HCT116 (cell line): Measurements from ENCODE around the gene ARSI. TPM values are rescaled to one million over a fixed set of nuclear protein-coding genes. Genes with fewer than 3 reads are reported as not detected.

Source experiments
- ATAC-seq: fragments of 200-7000 bp; cut with Tn5 transposase; 2 replicates; pipeline ENCODE4 v1.9.1; 2020; ENCODE audit warnings: mild to moderate bottlenecking, moderate library complexity
- BruUV-seq: library from RNA; stranded (reverse); fragments of 400-500 nt; replicated peaks from 2 replicates; lab custom pipeline; 2021; lab: Mats Ljungman, UMichigan
- CTCF ChIA-PET: fragments of 300-600 bp; sonication (Branson Sonifier 250); formaldehyde crosslinking; loops from one replicate; lab custom pipeline; 2021; ENCODE audit warnings: antibody characterized with exemption; lab: Charles Lee
- POLR2A ChIA-PET: fragments of 300-600, 350-600 bp; sonication (Branson Sonifier 250); formaldehyde crosslinking; loops from one replicate; lab custom pipeline; 2021; ENCODE audit warnings: antibody characterized with exemption; lab: Charles Lee
- RAD21 ChIA-PET, 2 experiments: fragments of 300-600 bp; sonication (Branson Sonifier 250); formaldehyde crosslinking; loops; one replicate each; lab custom pipeline; 2023; ENCODE audit warnings: low total read pairs in 2 of 2; ENCODE audit not compliant: uncharacterized antibody in 2 of 2, unreplicated experiment in 2 of 2, low non-redundant PET in 1 of 2; lab: Charles Lee
- DNase-seq: peaks from one replicate; pipeline ENCODE4 v3.0.0-alpha.2; 2010; ENCODE audit warnings: low read depth, low spot score
- H2AFZ ChIP-seq: fragments of 200-600 bp; shearing (Covaris generic), sonication (generic); 2 replicates; pipeline ENCODE4 v1.6.1; 2017; ENCODE audit warnings: low read depth, mixed run types, mixed read lengths, antibody characterized with exemption, low read length; ENCODE audit not compliant: poor library complexity, severe bottlenecking
- H3K27ac ChIP-seq: 2 replicates; pipeline ENCODE4 v1.5.1; 2012; ENCODE audit warnings: low read depth, low read length
- H3K27me3 ChIP-seq: fragments of 200-600 bp; sonication (generic); 2 replicates; pipeline ENCODE4 v1.6.1; 2016; ENCODE audit warnings: mixed run types, low read length, mixed read lengths; ENCODE audit not compliant: insufficient read depth
- H3K36me3 ChIP-seq, 2 experiments: fragments of 200-500 bp in 1 of 2; fragments of 200-600 bp in 1 of 2; sonication (Bioruptor generic) in 1 of 2; sonication (generic) in 1 of 2; 2 replicates each; pipeline versions ENCODE4 v1.5.1 to v1.6.1; 2014 to 2016; ENCODE audit warnings: low read length in 2 of 2, inconsistent platforms in 1 of 2, mixed read lengths in 1 of 2, mixed run types in 1 of 2; ENCODE audit not compliant: insufficient read depth in 2 of 2, control insufficient read depth in 1 of 2
- H3K4me1 ChIP-seq, 2 experiments: fragments of 200-600 bp in 1 of 2; sonication (generic) in 1 of 2; 2 replicates each; pipeline versions ENCODE4 v1.5.1 to v1.6.1; 2012 to 2017; ENCODE audit warnings: low read length in 2 of 2, inconsistent platforms in 1 of 2, mild to moderate bottlenecking in 1 of 2, mixed read lengths in 1 of 2, mixed run types in 1 of 2, moderate library complexity in 1 of 2; ENCODE audit not compliant: insufficient read depth in 2 of 2, control insufficient read depth in 1 of 2
- H3K4me2 ChIP-seq: fragments of 200-600 bp; sonication (generic); 2 replicates; pipeline ENCODE4 v1.6.1; 2017; ENCODE audit warnings: mixed run types, low read length, mixed read lengths
- H3K4me3 ChIP-seq, 2 experiments: fragments of 200-600 bp in 1 of 2; sonication (generic) in 1 of 2; replicated peaks in 1 of 2; 2 replicates each; pipeline ENCODE4 v1.5.1; 2011 to 2016; ENCODE audit warnings: low read length in 2 of 2, control low read depth in 1 of 2, low read depth in 1 of 2, mild to moderate bottlenecking in 1 of 2, mixed read lengths in 1 of 2, mixed run types in 1 of 2
- H3K79me2 ChIP-seq: fragments of 200-600 bp; sonication (generic); 2 replicates; pipeline ENCODE4 v1.6.1; 2017; ENCODE audit warnings: mild to moderate bottlenecking, mixed run types, low read length, moderate library complexity, mixed read lengths; ENCODE audit not compliant: insufficient read depth
- H3K9ac ChIP-seq: fragments of 200-600 bp; sonication (generic); 2 replicates; pipeline ENCODE4 v1.6.1; 2016; ENCODE audit warnings: low read length, mixed read lengths
- H3K9me2 ChIP-seq: fragments of 200-600 bp; sonication (generic), shearing (Covaris generic); 2 replicates; pipeline ENCODE4 v1.6.1; 2017; ENCODE audit warnings: mixed run types, mild to moderate bottlenecking, moderate library complexity; ENCODE audit not compliant: insufficient read depth
- H3K9me3 ChIP-seq, 2 experiments: fragments of 200-500 bp in 1 of 2; fragments of 200-600 bp in 1 of 2; sonication (Bioruptor generic) in 1 of 2; sonication (generic) in 1 of 2; 2 replicates each; pipeline ENCODE4 v1.6.1; 2014 to 2017; ENCODE audit warnings: low read length in 2 of 2, mixed read lengths in 2 of 2, inconsistent platforms in 1 of 2, low read depth in 1 of 2, mild to moderate bottlenecking in 1 of 2, mixed run types in 1 of 2, moderate library complexity in 1 of 2; ENCODE audit not compliant: control insufficient read depth in 1 of 2, insufficient read depth in 1 of 2
- H4K20me1 ChIP-seq: fragments of 200-600 bp; sonication (generic), shearing (Covaris generic); 2 replicates; pipeline ENCODE4 v1.6.1; 2017; ENCODE audit warnings: mixed run types, mild to moderate bottlenecking, moderate library complexity; ENCODE audit not compliant: insufficient read depth
- CTCF ChIP-seq, 3 experiments: fragments of 200-600 bp in 1 of 3; sonication (generic) in 1 of 3; IDR thresholded peaks in 2 of 3; conservative IDR thresholded peaks in 1 of 3; 2 replicates each; pipeline ENCODE4 v1.5.1; 2012 to 2017; ENCODE audit warnings: low read depth in 2 of 3, low read length in 2 of 3, antibody characterized with exemption in 1 of 3, borderline replicate concordance in 1 of 3, control low read depth in 1 of 3, mild to moderate bottlenecking in 1 of 3, mixed read lengths in 1 of 3, mixed run types in 1 of 3, moderate library complexity in 1 of 3; ENCODE audit not compliant: insufficient read depth in 1 of 3
- EZH2 ChIP-seq: fragments of 200-600 bp; sonication (generic); IDR thresholded peaks from 2 replicates; pipeline ENCODE4 v1.6.1; 2017; ENCODE audit warnings: antibody characterized with exemption, mixed run types
- FOSL1 ChIP-seq: IDR thresholded peaks from 2 replicates; pipeline ENCODE4 v1.6.1; 2012; ENCODE audit warnings: low read depth
- JUND ChIP-seq: IDR thresholded peaks from 2 replicates; pipeline ENCODE4 v1.6.1; 2012
- POLR2AphosphoS5 ChIP-seq: IDR thresholded peaks from 2 replicates; pipeline ENCODE4 v1.6.1; 2011; ENCODE audit warnings: mild to moderate bottlenecking, low read depth, low read length, moderate library complexity
- SP1 ChIP-seq: IDR thresholded peaks from 2 replicates; pipeline ENCODE4 v1.6.1; 2012; ENCODE audit warnings: low read depth
- SRF ChIP-seq: IDR thresholded peaks from 2 replicates; pipeline ENCODE4 v1.6.1; 2012; ENCODE audit warnings: low read depth
- TCF7L2 ChIP-seq: IDR thresholded peaks from 2 replicates; pipeline ENCODE4 v1.7.0; 2011; ENCODE audit warnings: borderline replicate concordance, inconsistent platforms; ENCODE audit not compliant: insufficient read depth, insufficient read length; ENCODE audit errors: extremely low read depth
- ZFX ChIP-seq: fragments of 450-650 bp; IDR thresholded peaks from 2 replicates; pipeline ENCODE4 v1.6.1; 2017
- ZNF274 ChIP-seq: fragments of 200-500 bp; sonication (Bioruptor generic); IDR thresholded peaks from 2 replicates; pipeline ENCODE4 v1.6.1; 2014; ENCODE audit warnings: mild to moderate bottlenecking, low read depth, low read length, inconsistent platforms
- intact Hi-C: fragments of 100-400 bp; cut with micrococcal nuclease; formaldehyde crosslinking; loops from 2 replicates; pipeline ENCODE4 v1.10.0; 2022
- total RNA-seq: library from RNA; stranded (reverse); gene quantifications from one replicate; pipeline ENCODE4 v1.2.1, GENCODE V29; 2021; ENCODE audit not compliant: unreplicated experiment

ARSI gene
- total RNA-seq, 1 experiment from 2014 or later = 0.07 TPM

- TF ChIP-seq CTCF (IDR thresholded peaks at IDR 0.05 in 2 of 3, conservative IDR thresholded peaks at IDR 0.05 in 1 of 3; ENCODE audit: borderline replicate concordance in 1 of 3, insufficient read depth in 1 of 3, low read depth in 2 of 3, low read length in 2 of 3) (no peak), ZFX (no peak)
- TF ChIP-seq, all 23 proteins: peak for 0
Measured at GRCh38 chr5:150281987-150282386, 20.7 kb downstream of the ARSI start (continued).

GRCh38 chr5:150279330-150280020 is 23.2 kb downstream of the ARSI start:
- RAD21 ChIA-PET = no interaction called here
- no peaks in the 10 kb centered on the region for H3K9me2 ChIP-seq
- H3K9me3 ChIP-seq = no peaks in the 10 kb centered on the region
- H3K9ac ChIP-seq = no peak overlapping the region
- CTCF ChIA-PET = no interaction called here
- H3K79me2 ChIP-seq = no peaks in the 10 kb centered on the region
- no peaks in the 10 kb centered on the region for H3K4me1 ChIP-seq
- BruUV-seq = no TSS peak
- H3K4me2 ChIP-seq = no peak overlapping the region
- H3K27ac ChIP-seq = no peak overlapping the region
- H3K36me3 ChIP-seq = no peaks in the 10 kb centered on the region
- intact Hi-C loops = no loop called here
- POLR2A ChIA-PET = no interaction called here
- no peak overlapping the region for H3K4me3 ChIP-seq
- DNase-seq = no peak
- ATAC-seq = no peak
- H3K27me3 ChIP-seq = no peaks in the 10 kb centered on the region
- no peaks in the 10 kb centered on the region for H4K20me1 ChIP-seq
- TF ChIP-seq SRF = no peak
- TF ChIP-seq JUND = no peak
- no peak for TF ChIP-seq ZNF274
- TF ChIP-seq TCF7L2 = no peak
- TF ChIP-seq EZH2 = no peak
- TF ChIP-seq POLR2AphosphoS5 = no peak
- no peak for TF ChIP-seq FOSL1
- no peak for TF ChIP-seq SP1
- H2AFZ ChIP-seq = no peak overlapping the region
